Measurements from ENCODE around the gene KLF16. TPM values are rescaled to one million over a fixed set of nuclear protein-coding genes. Genes with fewer than 3 reads are reported as not detected.

The KLF16 gene
- total RNA-seq, 1 donor from 2014 or later: 52.4 TPM

- H2AFZ ChIP-seq (ENCODE audit: low read depth, low read length): no peak overlapping the region
- H3K4me1 Mint-ChIP-seq (ENCODE audit: low read depth, unreplicated experiment): peaks cover under 1% of the 10 kb centered on the region
- no peak overlapping the region for H3K4me3 ChIP-seq (ENCODE audit: insufficient read depth, low read depth, low read length)
- no peak overlapping the region for H3K9ac ChIP-seq (ENCODE audit: low read length)
- H3K36me3 ChIP-seq (ENCODE audit: insufficient read depth, low read length): no peaks in the 10 kb centered on the region
- H3K4me3 Mint-ChIP-seq (ENCODE audit: unreplicated experiment): peak overlapping the region; percentile 14
- no peak overlapping the region for H3K27ac ChIP-seq (ENCODE audit: low read depth, low read length)
- peaks cover 36% of the 10 kb centered on the region for H3K79me2 ChIP-seq (ENCODE audit: insufficient read depth, low read length)
- no peaks in the 10 kb centered on the region for H3K27me3 ChIP-seq (ENCODE audit: insufficient read depth, low read length)
- no peaks in the 10 kb centered on the region for H3K27me3 Mint-ChIP-seq (ENCODE audit: low read depth, unreplicated experiment)
- peaks cover 13% of the 10 kb centered on the region for H3K4me1 ChIP-seq (ENCODE audit: insufficient read depth, low read length)
- no peaks in the 10 kb centered on the region for H3K9me3 Mint-ChIP-seq (ENCODE audit: unreplicated experiment)
- TF ChIP-seq EZH2 (IDR thresholded peaks at IDR 0.05; ENCODE audit: insufficient read depth, low read length) (no peak), CTCF (IDR thresholded peaks at IDR 0.05; ENCODE audit: insufficient read depth, low read depth, low read length) (no peak)
- H3K27ac Mint-ChIP-seq (ENCODE audit: unreplicated experiment): no peak overlapping the region
- no peak for FAIRE-seq
- no peak overlapping the region for H3K4me2 ChIP-seq (ENCODE audit: low read length)
- no peaks in the 10 kb centered on the region for H3K9me3 ChIP-seq (ENCODE audit: insufficient read depth, low read depth, low read length)
- no peak for DNase-seq (ENCODE audit: low read depth)
- no peaks in the 10 kb centered on the region for H3K36me3 Mint-ChIP-seq (ENCODE audit: low read depth, unreplicated experiment)
- H4K20me1 ChIP-seq (ENCODE audit: insufficient read depth, low read length): peaks cover 12% of the 10 kb centered on the region
Observed at GRCh38 chr19:1868971-1869370, 5.6 kb upstream of the KLF16 start.

- no peaks in the 10 kb centered on the region for H3K27me3 Mint-ChIP-seq (ENCODE audit: low read depth, unreplicated experiment)
- FAIRE-seq (no peak), DNase-seq (ENCODE audit: low read depth) (no peak)
- Histone ChIP-seq H3K4me2 (ENCODE audit: low read length) (no peak overlapping the region), H3K27me3 (ENCODE audit: insufficient read depth, low read length) (no peaks in the 10 kb centered on the region), H2AFZ (ENCODE audit: low read depth, low read length) (no peak overlapping the region), H3K27ac (ENCODE audit: low read depth, low read length) (no peak overlapping the region), H4K20me1 (ENCODE audit: insufficient read depth, low read length) (peaks cover 3% of the 10 kb centered on the region), H3K9me3 (ENCODE audit: insufficient read depth, low read depth, low read length) (no peaks in the 10 kb centered on the region), H3K4me3 (ENCODE audit: insufficient read depth, low read depth, low read length) (no peak overlapping the region), H3K36me3 (ENCODE audit: insufficient read depth, low read length) (no peaks in the 10 kb centered on the region), H3K79me2 (ENCODE audit: insufficient read depth, low read length) (peaks cover 23% of the 10 kb centered on the region), H3K9ac (ENCODE audit: low read length) (no peak overlapping the region), H3K4me1 (ENCODE audit: insufficient read depth, low read length) (peaks cover 3% of the 10 kb centered on the region)
- H3K4me3 Mint-ChIP-seq (ENCODE audit: unreplicated experiment): no peak overlapping the region
- H3K36me3 Mint-ChIP-seq (ENCODE audit: low read depth, unreplicated experiment): no peaks in the 10 kb centered on the region
- no peak for TF ChIP-seq EZH2 (IDR thresholded peaks at IDR 0.05; ENCODE audit: insufficient read depth, low read length)
- no peak for TF ChIP-seq CTCF (IDR thresholded peaks at IDR 0.05; ENCODE audit: insufficient read depth, low read depth, low read length)
- no peaks in the 10 kb centered on the region for H3K9me3 Mint-ChIP-seq (ENCODE audit: unreplicated experiment)
- H3K4me1 Mint-ChIP-seq (ENCODE audit: low read depth, unreplicated experiment): no peaks in the 10 kb centered on the region
- H3K27ac Mint-ChIP-seq (ENCODE audit: unreplicated experiment): no peak overlapping the region
Observed at GRCh38 chr19:1867349-1867724, 4.0 kb upstream of the KLF16 start.

- no peak for FAIRE-seq
- no peak for DNase-seq (ENCODE audit: low read depth)
- Histone ChIP-seq H3K4me3 (ENCODE audit: insufficient read depth, low read depth, low read length) (no peak overlapping the region), H3K27me3 (ENCODE audit: insufficient read depth, low read length) (no peaks in the 10 kb centered on the region), H3K9me3 (ENCODE audit: insufficient read depth, low read depth, low read length) (no peaks in the 10 kb centered on the region), H2AFZ (ENCODE audit: low read depth, low read length) (no peak overlapping the region), H3K4me1 (ENCODE audit: insufficient read depth, low read length) (peaks cover 3% of the 10 kb centered on the region), H3K4me2 (ENCODE audit: low read length) (no peak overlapping the region), H3K36me3 (ENCODE audit: insufficient read depth, low read length) (no peaks in the 10 kb centered on the region), H3K79me2 (ENCODE audit: insufficient read depth, low read length) (peaks cover 23% of the 10 kb centered on the region), H3K9ac (ENCODE audit: low read length) (no peak overlapping the region), H3K27ac (ENCODE audit: low read depth, low read length) (no peak overlapping the region), H4K20me1 (ENCODE audit: insufficient read depth, low read length) (peaks cover 8% of the 10 kb centered on the region)
- no peak overlapping the region for H3K27ac Mint-ChIP-seq (ENCODE audit: unreplicated experiment)
- TF ChIP-seq CTCF (IDR thresholded peaks at IDR 0.05; ENCODE audit: insufficient read depth, low read depth, low read length): no peak
- no peak for TF ChIP-seq EZH2 (IDR thresholded peaks at IDR 0.05; ENCODE audit: insufficient read depth, low read length)
- H3K36me3 Mint-ChIP-seq (ENCODE audit: low read depth, unreplicated experiment): no peaks in the 10 kb centered on the region
- H3K4me3 Mint-ChIP-seq (ENCODE audit: unreplicated experiment): no peak overlapping the region
- H3K27me3 Mint-ChIP-seq (ENCODE audit: low read depth, unreplicated experiment): no peaks in the 10 kb centered on the region
- H3K9me3 Mint-ChIP-seq (ENCODE audit: unreplicated experiment): no peaks in the 10 kb centered on the region
- no peaks in the 10 kb centered on the region for H3K4me1 Mint-ChIP-seq (ENCODE audit: low read depth, unreplicated experiment)
Observed at GRCh38 chr19:1866693-1867348, 3.4 kb upstream of the KLF16 start.
